ENCODE measurements around the gene SURF1. TPM values are rescaled to one million over a fixed set of nuclear protein-coding genes. Genes with fewer than 3 reads are reported as not detected.

The SURF1 gene
- total and polyA plus RNA-seq, 10 of the 15 experiments (the other 5 are each of a cell fraction or from before 2014, with no cell fraction given): 17.9 to 46.4 (median 29.6) TPM

- TF ChIP-seq NKRF (conservative IDR thresholded peaks at IDR 0.05): peak; percentile 91
- peak; percentile 94 for TF ChIP-seq YY1 (IDR thresholded peaks at IDR 0.05; ENCODE audit: low read depth, low read length)
- TF ChIP-seq PAX8 (IDR thresholded peaks at IDR 0.05): no peak
- TF ChIP-seq RB1 (IDR thresholded peaks at IDR 0.05; ENCODE audit: borderline replicate concordance): peak; percentile 77; the same call in 1 of the 2 replicates
- peak; percentile 92 for TF ChIP-seq RUNX3 (IDR thresholded peaks at IDR 0.05; ENCODE audit: low read length)
- peak; percentile 67 for TF ChIP-seq CEBPZ (IDR thresholded peaks at IDR 0.05; ENCODE audit: low read depth, low read length)
- TF ChIP-seq SMARCA5 (IDR thresholded peaks at IDR 0.05): peak; percentile 83
- TF ChIP-seq PKNOX1 (IDR thresholded peaks at IDR 0.05): peak; percentile 48; the same call in 1 of the 2 replicates
- TF ChIP-seq CBFB (IDR thresholded peaks at IDR 0.05; ENCODE audit: low read depth): peak; percentile 88
- TF ChIP-seq YBX1 (IDR thresholded peaks at IDR 0.05): no peak
- TF ChIP-seq HCFC1 (IDR thresholded peaks at IDR 0.05; ENCODE audit: low read length): peak; percentile 82
- TF ChIP-seq SUZ12 (IDR thresholded peaks at IDR 0.05; ENCODE audit: unreplicated experiment): no peak
- TF ChIP-seq, protein P1, sequence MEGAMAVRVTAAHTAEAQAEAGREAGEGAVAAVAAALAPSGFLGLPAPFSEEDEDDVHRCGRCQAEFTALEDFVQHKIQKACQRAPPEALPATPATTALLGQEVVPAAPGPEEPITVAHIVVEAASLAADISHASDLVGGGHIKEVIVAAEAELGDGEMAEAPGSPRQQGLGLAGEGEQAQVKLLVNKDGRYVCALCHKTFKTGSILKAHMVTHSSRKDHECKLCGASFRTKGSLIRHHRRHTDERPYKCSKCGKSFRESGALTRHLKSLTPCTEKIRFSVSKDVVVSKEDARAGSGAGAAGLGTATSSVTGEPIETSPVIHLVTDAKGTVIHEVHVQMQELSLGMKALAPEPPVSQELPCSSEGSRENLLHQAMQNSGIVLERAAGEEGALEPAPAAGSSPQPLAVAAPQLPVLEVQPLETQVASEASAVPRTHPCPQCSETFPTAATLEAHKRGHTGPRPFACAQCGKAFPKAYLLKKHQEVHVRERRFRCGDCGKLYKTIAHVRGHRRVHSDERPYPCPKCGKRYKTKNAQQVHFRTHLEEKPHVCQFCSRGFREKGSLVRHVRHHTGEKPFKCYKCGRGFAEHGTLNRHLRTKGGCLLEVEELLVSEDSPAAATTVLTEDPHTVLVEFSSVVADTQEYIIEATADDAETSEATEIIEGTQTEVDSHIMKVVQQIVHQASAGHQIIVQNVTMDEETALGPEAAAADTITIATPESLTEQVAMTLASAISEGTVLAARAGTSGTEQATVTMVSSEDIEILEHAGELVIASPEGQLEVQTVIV (IDR thresholded peaks at IDR 0.05; ENCODE audit: borderline replicate concordance, partially characterized antibody): peak; percentile 96
- TF ChIP-seq SUPT20H (IDR thresholded peaks at IDR 0.05; ENCODE audit: borderline replicate concordance, control insufficient read depth, low read depth, low read length): no peak
- TF ChIP-seq POLR2A (IDR thresholded peaks at IDR 0.05; ENCODE audit: low read depth, low read length): peak; percentile 90
- peak; percentile 94 for TF ChIP-seq KLF5 (IDR thresholded peaks at IDR 0.05; ENCODE audit: partially characterized antibody)
- TF ChIP-seq WRNIP1 (IDR thresholded peaks at IDR 0.05; ENCODE audit: borderline replicate concordance, low read depth, low read length): no peak
- peak; percentile 92 for TF ChIP-seq SIN3A (IDR thresholded peaks at IDR 0.05; ENCODE audit: low read depth, low read length)
- TF ChIP-seq CREM (IDR thresholded peaks at IDR 0.05; ENCODE audit: low read depth): peak; percentile 80
- no peak for TF ChIP-seq CBX3 (IDR thresholded peaks at IDR 0.05; ENCODE audit: borderline replicate concordance, low read depth)
- TF ChIP-seq MYB (IDR thresholded peaks at IDR 0.05; ENCODE audit: borderline replicate concordance, low read depth, low read length): 0 out of 2 replicates have a peak, but pooled peaks have one; percentile 33
- peak; percentile 75 for TF ChIP-seq NR2F1 (conservative IDR thresholded peaks at IDR 0.05)
- peak; percentile 76 for TF ChIP-seq CHD2 (IDR thresholded peaks at IDR 0.05; ENCODE audit: borderline replicate concordance, low read depth, low read length)
Measured at GRCh38 chr9:133335924-133336811, 20.1 kb downstream of the SURF1 start, which contains the start of gene SURF6 (continued).
